GM18951 (cell line): ENCODE measurements around the gene LRRC40.
A peak's percentile ranks its signal among the peaks of the same experiment; 100 is the strongest.

ENCODE experiments used
- POLR2A ChIP-seq: IDR thresholded peaks from 4 replicates; pipeline ENCODE4 v1.6.1; 2011; ENCODE audit warnings: mild to moderate bottlenecking; ENCODE audit not compliant: insufficient read length, insufficient read depth; ENCODE audit errors: extremely low read depth
- in situ Hi-C: fragments of 300-500 bp; cut with MboI; formaldehyde crosslinking; loops from one replicate; pipeline ENCODE4 v1.12.0; 2022; ENCODE audit warnings: low sequenced_read_pairs, mixed read lengths, inconsistent platforms; ENCODE audit not compliant: unreplicated experiment

Gene LRRC40

DNA sequence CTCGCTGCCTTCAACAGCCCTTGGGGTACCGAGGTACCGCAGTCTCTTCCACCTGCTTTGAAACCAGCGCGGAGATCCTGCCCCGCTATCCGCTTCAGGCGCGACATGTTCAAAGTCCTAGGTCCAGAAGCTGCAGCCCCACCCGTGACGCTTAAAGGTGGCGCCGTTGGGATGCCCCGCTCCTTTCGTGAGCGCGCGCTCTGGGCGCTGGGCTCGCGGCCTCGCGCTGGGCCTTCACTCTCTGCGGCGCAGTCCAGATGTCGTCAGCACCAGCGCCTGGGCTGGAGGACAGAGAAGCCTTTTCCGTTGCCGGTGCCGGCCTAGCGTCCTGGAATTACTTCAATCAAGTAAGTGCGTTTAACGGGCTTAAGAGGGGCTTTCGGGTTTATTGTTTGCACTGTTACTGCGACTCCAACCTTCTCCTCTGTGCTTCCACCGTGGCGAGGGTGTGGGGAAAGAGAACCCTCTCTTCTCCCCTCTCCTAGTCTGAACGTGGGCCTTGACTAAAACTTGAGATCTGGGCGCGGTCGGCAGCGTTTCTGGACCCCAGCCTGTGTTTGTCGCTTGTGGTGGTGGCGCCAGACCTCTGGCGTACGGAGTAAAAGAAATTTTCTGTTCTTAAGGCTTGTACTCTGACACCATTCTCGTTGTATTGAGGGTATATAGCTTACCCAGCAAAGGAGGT lies at the start of gene LRRC40:
TSS of gene LRRC40 (minus strand) at position 146 of the 685 bp plus-strand sequence. CDS start at position 107, 39 bp downstream.
- in situ Hi-C loops = no loop called here
- TF ChIP-seq POLR2A = peak; percentile 85

DNA sequence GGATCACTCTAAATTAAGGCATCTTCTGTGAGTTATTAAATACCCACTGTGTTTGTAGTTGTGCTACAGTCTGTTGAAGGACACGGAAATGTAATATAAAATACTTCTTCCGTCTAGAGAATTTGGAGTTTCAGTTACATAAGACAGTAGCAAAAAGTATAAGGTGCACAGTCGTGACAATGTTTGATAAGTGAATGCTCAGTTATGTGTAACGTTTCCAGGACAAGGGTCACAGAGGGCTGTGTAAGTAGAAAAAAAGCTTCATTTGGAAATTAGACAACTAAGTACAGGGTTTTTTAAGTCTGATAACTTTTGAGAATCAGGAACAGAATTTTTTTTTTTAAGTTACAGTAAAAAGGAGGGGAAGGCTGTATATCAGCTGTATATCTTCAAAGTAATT lies 43.4 kb upstream of the LRRC40 start:
- no peak for TF ChIP-seq POLR2A

DNA sequence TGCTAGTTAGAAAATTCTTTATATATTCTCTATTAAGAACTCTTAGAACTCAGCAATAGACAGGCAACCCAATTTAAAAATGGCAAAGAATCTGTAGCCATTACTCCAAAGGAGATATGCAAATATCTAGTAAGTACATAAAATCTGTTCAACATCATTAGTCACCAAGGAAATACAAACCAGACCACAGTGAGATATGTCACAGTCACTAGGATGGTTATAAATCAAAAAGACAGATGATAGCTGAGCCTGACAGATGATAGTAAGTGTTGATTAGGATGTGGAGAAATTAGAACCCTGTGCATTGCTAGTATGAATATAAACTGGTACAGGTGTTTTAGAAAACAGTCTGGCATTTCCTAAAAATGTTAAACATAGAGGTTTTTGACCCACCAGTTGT lies 42.4 kb upstream of the LRRC40 start:
- in situ Hi-C loops = no loop called here
- TF ChIP-seq POLR2A = no peak

More for the DNA sequence above, 43.4 kb upstream of the LRRC40 start:
- in situ Hi-C loops = no loop called here

DNA sequence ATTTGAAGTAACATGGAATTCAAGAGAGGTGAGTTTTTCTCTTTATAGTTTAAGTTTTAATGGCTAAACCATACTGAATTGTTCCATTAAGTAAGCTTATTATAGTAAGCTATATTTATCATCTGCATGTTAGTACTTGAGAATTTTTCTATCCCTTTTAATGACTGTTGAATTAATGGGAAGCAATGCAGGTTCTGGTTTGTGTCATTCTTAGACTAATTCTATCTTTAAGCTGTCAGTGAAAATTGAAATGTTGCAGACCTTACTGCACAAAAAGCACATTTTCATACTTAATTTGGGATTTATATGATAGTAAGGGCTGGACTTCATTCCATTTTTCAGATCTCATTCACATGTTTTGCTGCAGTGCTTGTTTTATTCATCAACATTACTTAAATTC lies 41.7 kb upstream of the LRRC40 start:
- in situ Hi-C loops = no loop called here

DNA sequence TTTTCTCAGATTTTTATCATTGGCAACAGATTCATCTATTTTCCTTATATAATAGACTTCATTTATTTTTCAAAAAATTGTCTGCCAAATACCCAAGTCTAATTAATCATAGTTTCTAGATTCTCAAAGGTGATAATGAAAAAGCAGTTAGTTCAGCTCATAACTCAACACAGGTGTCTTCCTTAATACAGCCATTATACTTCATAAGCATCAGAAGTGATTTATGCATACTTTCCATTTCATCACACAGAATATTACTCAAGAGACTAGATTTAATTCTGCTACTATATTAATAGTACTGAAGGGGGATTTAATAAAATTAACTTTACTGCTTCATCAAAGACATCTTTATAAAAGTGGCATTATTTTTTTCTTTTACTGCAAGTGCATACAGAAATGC lies 34.6 kb upstream of the LRRC40 start:
- in situ Hi-C loops = no loop called here
- TF ChIP-seq POLR2A = no peak

More for the DNA sequence above, 41.7 kb upstream of the LRRC40 start:
- TF ChIP-seq POLR2A = no peak

DNA sequence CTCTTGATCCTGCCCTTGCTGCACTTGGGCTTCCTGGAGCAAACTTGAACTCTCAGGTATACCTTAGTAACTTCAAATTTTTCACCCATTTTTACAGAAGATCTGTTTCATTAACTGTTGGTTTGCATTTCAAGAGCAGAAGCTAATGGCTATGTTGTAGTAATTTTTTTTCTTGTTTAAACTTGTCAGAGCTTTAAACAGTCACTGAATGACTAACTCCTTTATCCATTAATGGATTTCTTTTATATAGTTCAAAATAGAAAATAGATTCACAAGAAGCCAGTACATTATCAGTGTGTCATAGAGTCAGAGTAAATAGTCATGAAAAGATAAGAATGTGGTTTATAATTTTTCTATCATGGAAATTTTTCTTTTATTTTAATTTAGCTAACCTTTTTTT lies 29.4 kb upstream of the LRRC40 start:
- in situ Hi-C loops = no loop called here
- no peak for TF ChIP-seq POLR2A

DNA sequence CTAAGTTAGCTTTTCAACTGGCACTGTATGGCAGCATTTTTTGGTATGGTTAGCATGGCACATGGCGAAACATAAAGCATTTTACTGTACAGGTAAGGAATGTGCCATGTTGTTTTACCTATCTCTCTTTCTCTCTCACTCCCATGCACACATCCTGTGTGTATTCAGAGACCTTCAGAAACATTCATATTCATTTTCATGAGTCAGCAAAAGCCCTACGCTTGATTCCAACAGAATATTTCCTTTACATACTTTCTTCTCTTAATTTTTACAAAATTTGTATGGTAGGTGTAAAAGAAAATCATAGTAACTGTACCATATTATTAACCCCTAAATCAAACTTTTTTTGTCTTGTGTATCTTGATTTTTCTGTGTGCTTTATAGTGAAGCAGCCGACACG lies 26.1 kb upstream of the LRRC40 start:
- no peak for TF ChIP-seq POLR2A
- in situ Hi-C loops = no loop called here

DNA sequence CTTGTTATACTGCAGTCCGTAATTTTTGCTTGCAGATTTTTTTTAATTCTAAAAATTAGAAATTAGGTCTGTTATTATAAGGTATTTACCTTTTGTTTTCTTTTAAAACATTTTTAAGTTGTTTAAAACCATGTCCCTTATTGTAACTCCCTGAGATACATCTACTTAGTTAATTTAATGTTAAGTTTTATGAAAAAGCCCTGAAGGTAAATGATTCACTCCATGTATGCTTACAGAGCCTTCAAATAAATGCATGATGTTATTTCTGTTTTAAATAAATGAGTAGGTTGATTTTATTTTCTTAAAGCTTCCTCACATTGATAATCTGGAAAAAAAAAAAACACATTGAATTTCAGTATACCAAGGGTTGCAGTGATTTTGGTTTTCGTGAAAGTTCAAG lies 23.3 kb upstream of the LRRC40 start:
- in situ Hi-C loops = no loop called here
- TF ChIP-seq POLR2A = no peak

DNA sequence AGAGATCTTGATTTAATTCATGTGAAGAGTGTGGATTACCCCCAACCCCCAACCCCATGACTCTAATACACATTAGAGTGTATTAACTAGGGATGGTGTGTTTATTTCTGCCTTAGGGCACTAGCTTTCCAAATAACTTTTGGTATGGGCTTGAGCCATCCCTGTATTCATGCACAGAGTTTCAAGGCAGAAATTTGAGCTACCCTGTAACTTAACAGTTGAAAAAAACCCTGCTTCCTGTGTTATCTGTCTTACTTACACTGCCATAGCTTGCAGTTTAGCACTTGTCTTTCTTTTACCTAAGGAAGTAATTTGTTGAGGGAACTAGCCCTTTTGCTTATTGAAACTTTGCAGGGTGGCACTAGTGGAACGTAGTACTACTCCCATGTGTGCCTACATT lies 22.1 kb upstream of the LRRC40 start:
- TF ChIP-seq POLR2A = no peak
- in situ Hi-C loops = no loop called here

DNA sequence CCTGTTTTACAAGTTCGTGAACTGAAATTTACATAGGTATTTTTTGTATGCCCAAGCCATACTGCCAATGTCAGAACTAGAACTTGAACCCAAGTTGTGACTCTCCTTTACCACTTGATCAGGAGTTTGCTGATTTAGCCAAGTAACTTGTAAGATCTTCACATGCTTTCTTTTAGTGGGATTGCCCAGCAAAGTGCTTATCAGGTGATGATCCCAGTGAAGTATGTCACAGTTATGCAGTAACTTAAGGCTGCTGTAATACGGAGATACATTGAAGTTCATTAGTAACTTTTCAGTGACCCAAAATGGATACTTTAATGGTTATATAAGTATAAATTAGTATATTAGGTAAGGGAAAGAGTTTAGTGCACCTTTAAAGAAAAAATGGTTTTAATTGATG lies 19.6 kb upstream of the LRRC40 start:
- in situ Hi-C loops = no loop called here
- TF ChIP-seq POLR2A = no peak

DNA sequence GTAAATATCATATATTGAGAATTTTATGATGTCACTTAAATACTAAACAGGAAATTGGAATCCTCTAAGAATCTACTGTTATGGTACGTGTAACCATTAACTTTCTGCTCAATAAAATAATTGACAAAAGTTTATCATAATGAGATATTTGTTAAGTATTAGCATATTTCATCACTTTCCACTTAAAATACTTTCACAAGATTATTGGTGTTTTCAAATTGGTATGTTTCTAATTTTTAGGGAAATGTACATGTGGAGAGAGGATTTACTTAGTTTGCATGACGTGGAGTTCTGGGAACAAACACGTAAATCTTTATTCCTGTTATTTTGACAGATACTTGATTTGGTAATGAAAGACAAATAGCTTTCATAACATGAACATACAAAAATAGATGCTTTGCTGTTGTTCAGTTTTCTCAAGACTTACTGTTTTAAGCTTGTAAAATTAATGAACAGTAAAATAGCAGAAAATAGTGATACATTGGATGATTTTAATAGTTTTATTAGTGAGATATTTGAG lies 17.4 kb upstream of the LRRC40 start:
- no peak for TF ChIP-seq POLR2A
- in situ Hi-C loops = no loop called here

DNA sequence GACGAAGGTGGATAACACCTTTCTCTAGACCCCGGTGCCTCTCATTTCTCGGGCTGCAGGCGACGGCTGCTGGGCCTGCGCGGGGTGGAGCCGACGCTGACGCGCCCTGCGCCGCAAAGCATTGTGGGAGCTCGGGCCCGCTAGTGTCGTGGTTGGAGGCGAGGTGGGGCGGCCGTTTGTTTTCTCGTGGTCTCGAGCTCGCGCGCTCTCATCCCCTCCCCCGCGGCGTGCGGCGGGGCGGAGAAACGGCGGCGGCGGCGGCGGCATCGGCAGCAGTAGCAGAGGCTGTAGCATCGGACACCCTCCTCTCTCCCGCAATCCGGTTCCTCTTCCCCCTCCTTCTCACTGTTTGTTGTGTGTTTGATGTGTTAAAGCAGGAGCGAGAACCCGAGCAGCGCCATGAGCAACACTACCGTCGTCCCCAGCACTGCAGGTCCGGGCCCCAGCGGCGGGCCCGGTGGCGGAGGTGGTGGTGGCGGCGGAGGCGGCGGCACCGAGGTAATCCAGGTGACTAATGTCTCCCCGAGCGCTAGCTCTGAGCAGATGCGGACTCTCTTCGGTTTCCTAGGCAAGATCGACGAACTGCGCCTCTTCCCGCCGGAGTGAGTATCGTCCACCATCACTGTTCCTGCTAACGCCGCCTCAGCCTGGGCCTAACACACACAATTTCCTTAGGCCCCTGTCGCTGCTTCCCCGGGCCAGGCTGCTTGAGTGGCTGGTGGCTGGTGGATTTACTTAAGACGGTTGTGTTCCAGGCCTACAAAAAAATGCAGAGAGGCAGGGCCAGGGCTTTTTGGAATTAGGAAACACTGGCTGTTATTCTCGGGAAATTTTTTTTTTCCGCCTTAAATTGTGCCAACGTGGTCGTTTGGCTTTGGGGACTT lies 16.1 kb upstream of the LRRC40 start, which contains the start of gene SRSF11:
TSS of gene SRSF11 (plus strand) at position 143 of the 884 bp plus-strand sequence. CDS start at position 400, 257 bp downstream.
- in situ Hi-C loops = no loop called here
- TF ChIP-seq POLR2A = peak; percentile 89

DNA sequence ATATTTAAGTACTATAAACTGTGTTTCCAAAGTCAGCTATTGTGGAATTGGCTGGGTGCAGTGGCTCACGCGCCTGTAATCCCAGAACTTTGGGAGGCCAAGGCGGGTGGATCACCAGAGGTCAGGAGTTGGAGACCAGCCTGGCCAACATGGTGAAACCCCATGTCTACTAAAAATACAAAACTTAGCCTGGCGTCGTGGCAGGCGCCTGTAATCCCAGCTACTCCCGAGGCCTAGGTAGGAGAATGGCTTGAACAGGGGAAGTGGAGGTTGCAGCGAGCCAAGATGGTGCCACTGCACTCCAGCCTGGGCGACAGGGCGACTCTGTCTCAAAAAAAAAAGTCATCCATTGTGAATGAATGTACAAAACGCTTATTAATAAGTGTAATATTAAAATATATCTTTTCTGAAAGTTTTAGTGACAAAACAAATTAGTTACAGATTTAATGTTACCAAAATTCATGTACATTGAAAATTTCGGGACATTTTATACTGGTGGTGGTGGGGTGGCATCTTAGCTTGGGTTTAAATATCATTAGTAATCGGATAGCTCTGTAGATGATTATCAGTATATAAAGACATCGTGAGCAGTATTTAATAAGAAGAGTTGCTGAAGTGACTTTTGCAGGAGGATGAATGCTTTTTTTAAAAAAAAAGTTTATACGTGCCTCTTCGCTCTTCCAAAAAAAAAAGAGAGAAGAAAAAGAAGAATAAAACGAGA lies 15.3 kb upstream of the LRRC40 start:
- in situ Hi-C loops = no loop called here

DNA sequence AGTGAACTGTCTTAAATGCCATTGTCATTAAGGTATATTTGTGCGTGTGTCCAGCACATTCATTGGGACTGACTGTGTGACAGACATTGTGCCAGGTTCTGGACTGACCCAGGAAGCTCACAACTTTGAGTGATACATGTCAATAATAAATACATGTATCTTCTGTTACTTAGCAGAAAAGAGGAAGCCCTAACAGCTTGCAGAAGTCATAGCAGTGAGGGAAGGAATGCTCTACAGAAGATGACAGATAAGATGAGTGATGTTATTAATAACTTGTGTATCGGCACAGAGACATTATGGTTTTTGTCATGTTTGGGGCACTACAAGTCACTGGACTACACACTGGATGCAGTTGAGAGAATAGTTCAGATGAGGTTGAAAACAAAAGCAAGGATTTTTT lies 14.6 kb upstream of the LRRC40 start:
- in situ Hi-C loops = no loop called here
- no peak for TF ChIP-seq POLR2A

More for the DNA sequence above, 15.3 kb upstream of the LRRC40 start:
- TF ChIP-seq POLR2A = no peak
